GM12874 (cell line): Measurements from ENCODE around the gene IQGAP1.

Experiments
- TF ChIP-seq, protein P1 (sequence below): IDR thresholded peaks from 2 replicates; pipeline ENCODE4 v1.5.1; 2011; ENCODE audit warnings: low read depth, mild to moderate bottlenecking, control low read depth, low read length, moderate library complexity; ENCODE audit not compliant: insufficient read depth

IQGAP1 gene

GRCh38 chr15:90497376-90497775, 109.3 kb downstream of the IQGAP1 start:
- TF ChIP-seq, protein P1, sequence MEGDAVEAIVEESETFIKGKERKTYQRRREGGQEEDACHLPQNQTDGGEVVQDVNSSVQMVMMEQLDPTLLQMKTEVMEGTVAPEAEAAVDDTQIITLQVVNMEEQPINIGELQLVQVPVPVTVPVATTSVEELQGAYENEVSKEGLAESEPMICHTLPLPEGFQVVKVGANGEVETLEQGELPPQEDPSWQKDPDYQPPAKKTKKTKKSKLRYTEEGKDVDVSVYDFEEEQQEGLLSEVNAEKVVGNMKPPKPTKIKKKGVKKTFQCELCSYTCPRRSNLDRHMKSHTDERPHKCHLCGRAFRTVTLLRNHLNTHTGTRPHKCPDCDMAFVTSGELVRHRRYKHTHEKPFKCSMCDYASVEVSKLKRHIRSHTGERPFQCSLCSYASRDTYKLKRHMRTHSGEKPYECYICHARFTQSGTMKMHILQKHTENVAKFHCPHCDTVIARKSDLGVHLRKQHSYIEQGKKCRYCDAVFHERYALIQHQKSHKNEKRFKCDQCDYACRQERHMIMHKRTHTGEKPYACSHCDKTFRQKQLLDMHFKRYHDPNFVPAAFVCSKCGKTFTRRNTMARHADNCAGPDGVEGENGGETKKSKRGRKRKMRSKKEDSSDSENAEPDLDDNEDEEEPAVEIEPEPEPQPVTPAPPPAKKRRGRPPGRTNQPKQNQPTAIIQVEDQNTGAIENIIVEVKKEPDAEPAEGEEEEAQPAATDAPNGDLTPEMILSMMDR = no peak

GRCh38 chr15:90497912-90498311, 109.9 kb downstream of the IQGAP1 start:
- TF ChIP-seq, protein P1 = no peak

DNA sequence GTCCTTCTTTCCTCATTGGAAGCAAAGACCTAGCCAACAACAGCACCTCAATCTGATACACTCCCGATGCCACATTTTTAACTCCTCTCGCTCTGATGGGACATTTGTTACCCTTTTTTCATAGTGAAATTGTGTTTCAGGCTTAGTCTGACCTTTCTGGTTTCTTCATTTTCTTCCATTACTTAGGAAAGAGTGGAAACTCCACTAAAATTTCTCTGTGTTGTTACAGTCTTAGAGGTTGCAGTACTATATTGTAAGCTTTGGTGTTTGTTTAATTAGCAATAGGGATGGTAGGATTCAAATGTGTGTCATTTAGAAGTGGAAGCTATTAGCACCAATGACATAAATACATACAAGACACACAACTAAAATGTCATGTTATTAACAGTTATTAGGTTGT, 112.1 kb downstream of the IQGAP1 start:
- TF ChIP-seq, protein P1 = no peak

GRCh38 chr15:90501898-90502297, 113.9 kb downstream of the IQGAP1 start:
- TF ChIP-seq, protein P1 = no peak

GRCh38 chr15:90512276-90512675, 124.2 kb downstream of the IQGAP1 start:
- TF ChIP-seq, protein P1 = no peak

- TF ChIP-seq, protein P1 = no peak
These were observed 124.9 kb downstream of the IQGAP1 start for GRCh38 chr15:90512981-90513380.

- TF ChIP-seq, protein P1 = no peak
These were observed 125.4 kb downstream of the IQGAP1 start for GRCh38 chr15:90513448-90513847.

GRCh38 chr15:90519688-90520087, 131.6 kb downstream of the IQGAP1 start:
- TF ChIP-seq, protein P1 = no peak
